GM12878 (cell line): Measurements from ENCODE around the gene SLC37A3. TPM values are rescaled to one million over a fixed set of nuclear protein-coding genes. Genes with fewer than 3 reads are reported as not detected.

Source experiments
- ATAC-seq: fragments of 200-7000 bp; cut with Tn5 transposase; 3 replicates; pipeline ENCODE4 v1.9.1; 2020; ENCODE audit warnings: mild to moderate bottlenecking, moderate library complexity
- BruUV-seq: library from RNA; stranded (reverse); fragments of 400-500 nt; replicated peaks from 2 replicates; lab custom pipeline; 2021; lab: Mats Ljungman, UMichigan
- CTCF ChIA-PET: fragments of 300-600 bp; sonication (Branson Sonifier 250); formaldehyde crosslinking; extraction: SDS; loops from one replicate; lab custom pipeline; 2021; ENCODE audit warnings: inconsistent platforms; lab: Yijun Ruan, JAX
- POLR2A ChIA-PET: fragments of 350-600 bp; formaldehyde crosslinking; extraction: SDS; loops from one replicate; lab custom pipeline; 2021; ENCODE audit warnings: inconsistent platforms; lab: Charles Lee
- RAD21 ChIA-PET: fragments of 300-600 bp; sonication (Branson Sonifier 250); formaldehyde crosslinking; loops from one replicate; lab custom pipeline; 2023; ENCODE audit warnings: antibody characterized with exemption; ENCODE audit not compliant: unreplicated experiment; lab: Charles Lee
- SMC1A ChIA-PET: fragments of 300-600 bp; sonication (Branson Sonifier 250); formaldehyde crosslinking; loops from one replicate; lab custom pipeline; 2023; ENCODE audit not compliant: unreplicated experiment, uncharacterized antibody; lab: Charles Lee
- DNase-seq: peaks from one replicate; pipeline ENCODE4 v3.0.0-alpha.2; 2011; ENCODE audit warnings: low read depth, low spot score
- FAIRE-seq: peaks from 3 replicates; lab custom pipeline; 2011; peaks lifted over from hg19 to GRCh38; lab: Jason Lieb, UNC
- H2AFZ ChIP-seq: 2 replicates; pipeline ENCODE4 v1.6.0; 2011; ENCODE audit warnings: low read depth, low read length, control low read depth; ENCODE audit not compliant: control insufficient read depth
- H3K27ac ChIP-seq: 2 replicates; pipeline ENCODE4 v1.5.1; 2011; ENCODE audit warnings: control low read depth; ENCODE audit not compliant: control insufficient read depth, insufficient read depth
- H3K27me3 ChIP-seq, 2 experiments: replicated peaks in 1 of 2; 2 replicates each; pipeline versions ENCODE4 v1.6.0 to v1.6.1; 2011; ENCODE audit warnings: low read length in 1 of 2; ENCODE audit not compliant: control insufficient read depth in 2 of 2, insufficient read depth in 2 of 2
- H3K36me3 ChIP-seq, 2 experiments: 2 replicates each; pipeline ENCODE4 v1.5.1; 2011; ENCODE audit warnings: low read length in 1 of 2; ENCODE audit not compliant: control insufficient read depth in 2 of 2, insufficient read depth in 2 of 2
- H3K4me1 ChIP-seq: 2 replicates; pipeline ENCODE4 v1.6.1; 2011; ENCODE audit warnings: mild to moderate bottlenecking, low read length, moderate library complexity, mixed read lengths; ENCODE audit not compliant: control insufficient read depth, insufficient read depth
- H3K4me2 ChIP-seq: 2 replicates; pipeline ENCODE4 v1.6.0; 2011; ENCODE audit warnings: control low read depth; ENCODE audit not compliant: control insufficient read depth, insufficient read depth
- H3K4me3 ChIP-seq: fragments of 200-600 bp; sonication (generic); 2 replicates; pipeline ENCODE4 v1.5.1; 2016
- H3K79me2 ChIP-seq: 2 replicates; pipeline ENCODE4 v1.6.0; 2011; ENCODE audit warnings: low read length; ENCODE audit not compliant: control insufficient read depth, insufficient read depth
- H3K9ac ChIP-seq: 2 replicates; pipeline ENCODE4 v1.8.0; 2011; ENCODE audit warnings: low read length, control low read depth, mixed read lengths; ENCODE audit not compliant: control insufficient read depth, insufficient read depth
- H3K9me3 ChIP-seq: replicated peaks from 3 replicates; pipeline ENCODE4 v1.5.1; 2011; ENCODE audit warnings: mild to moderate bottlenecking, low read length; ENCODE audit not compliant: control insufficient read depth, insufficient read depth
- H4K20me1 ChIP-seq: 2 replicates; pipeline ENCODE4 v1.6.0; 2011; ENCODE audit not compliant: control insufficient read depth, insufficient read depth
- ATF7 ChIP-seq: fragments of 450-650 bp; IDR thresholded peaks from 2 replicates; pipeline ENCODE4 v1.6.1; 2016; ENCODE audit warnings: low read depth, mild to moderate bottlenecking
- BACH1 ChIP-seq: fragments of 450-650 bp; IDR thresholded peaks from 2 replicates; pipeline ENCODE4 v1.6.1; 2017; ENCODE audit warnings: mild to moderate bottlenecking, borderline replicate concordance
- CBX5 ChIP-seq: sonication (generic); IDR thresholded peaks from 2 replicates; pipeline ENCODE4 v1.6.1; 2016; ENCODE audit warnings: low read depth, moderate library complexity, mild to moderate bottlenecking, inconsistent platforms
- EZH2 ChIP-seq: IDR thresholded peaks from 2 replicates; pipeline ENCODE4 v1.6.1; 2012; ENCODE audit warnings: low read depth, mild to moderate bottlenecking, control low read depth, inconsistent platforms, low read length, borderline replicate concordance; ENCODE audit not compliant: control insufficient read depth
- LARP7 ChIP-seq: fragments of 450-650 bp; IDR thresholded peaks from 2 replicates; pipeline ENCODE4 v1.6.1; 2017; ENCODE audit warnings: mild to moderate bottlenecking
- MAX ChIP-seq: IDR thresholded peaks from 2 replicates; pipeline ENCODE4 v1.6.1; 2012; ENCODE audit warnings: low read depth, low read length, improper control_type of control experiment
- PAX8 ChIP-seq: fragments of 450-650 bp; IDR thresholded peaks from 2 replicates; pipeline ENCODE4 v1.6.1; 2017; ENCODE audit warnings: mild to moderate bottlenecking, moderate library complexity
- RELA ChIP-seq: fragments of 450-650 bp; IDR thresholded peaks from 2 replicates; pipeline ENCODE4 v1.8.0; 2014; ENCODE audit warnings: borderline replicate concordance; ENCODE audit not compliant: partially characterized antibody
- RELB ChIP-seq: fragments of 450-650 bp; IDR thresholded peaks from 2 replicates; pipeline ENCODE4 v1.6.1; 2017; ENCODE audit warnings: low read depth, mild to moderate bottlenecking, moderate library complexity
- SKIL ChIP-seq: fragments of 450-650 bp; IDR thresholded peaks from 2 replicates; pipeline ENCODE4 v1.6.1; 2017; ENCODE audit warnings: mild to moderate bottlenecking, low read depth, inconsistent platforms; ENCODE audit not compliant: poor library complexity, severe bottlenecking
- SP1 ChIP-seq: IDR thresholded peaks from one replicate; pipeline ENCODE4 v1.6.1; 2011; ENCODE audit warnings: low read depth, low read length
- SREBF1 ChIP-seq: IDR thresholded peaks from 2 replicates; pipeline ENCODE4 v1.6.1; 2012; ENCODE audit warnings: mild to moderate bottlenecking, low read length
- SUZ12 ChIP-seq: fragments of 200-600 bp; sonication (generic); IDR thresholded peaks from one replicate; pipeline ENCODE4 v1.6.1; 2018; ENCODE audit warnings: antibody characterized with exemption, mild to moderate bottlenecking; ENCODE audit not compliant: unreplicated experiment
- YY1 ChIP-seq: IDR thresholded peaks from 2 replicates; pipeline ENCODE4 v1.6.1; 2011; ENCODE audit warnings: low read depth, mild to moderate bottlenecking, low read length
- ZNF217 ChIP-seq: fragments of 450-650 bp; IDR thresholded peaks from 2 replicates; pipeline ENCODE4 v1.6.1; 2017; ENCODE audit warnings: antibody characterized with exemption, mild to moderate bottlenecking
- WGBS: methylation state at CpG from one replicate; pipeline ENCODE4 v1.1.6; 2016; ENCODE audit warnings: low lambda C conversion rate; ENCODE audit not compliant: insufficient replicate concordance, insufficient coverage; ENCODE audit errors: missing lambda C conversion rate; 5-methylcytosine and 5-hydroxymethylcytosine counted together
- in situ Hi-C: fragments of 300-500 bp; cut with MboI; formaldehyde crosslinking; loops from 9 replicates; pipeline ENCODE4 v1.14.3; 2018; ENCODE audit warnings: mixed read lengths
- intact Hi-C: fragments of 100-400 bp; cut with micrococcal nuclease; formaldehyde crosslinking; loops from one replicate; pipeline ENCODE4 v1.14.2; 2022; ENCODE audit not compliant: unreplicated experiment
- polyA plus RNA-seq, 11 experiments: library from polyadenylated mRNA; depleted of rRNA in 4 of 11; unstranded in 6 of 11; stranded (reverse) in 5 of 11; fragments of >200 nt; fragmentation: Nextera tagmentation in 4 of 11; fragmentation: Illumina TruSeq in 1 of 11; extraction: Ambion mirVana in 4 of 11; extraction: Trizol in 1 of 11; gene quantifications; 1 replicate in 1 of 11; 2 replicates in 10 of 11; pipeline versions ENCODE4 v1.2.1 to v1.2.3, GENCODE V29; 2011 to 2016; ENCODE audit warnings: inconsistent platforms in 2 of 11, missing spikeins in 2 of 11, low read depth in 1 of 11
- total RNA-seq, 4 experiments: library from RNA; depleted of rRNA in 3 of 4; stranded (reverse); fragments of >200 nt in 3 of 4; fragmentation: Illumina TruSeq in 1 of 4; extraction: Trizol in 1 of 4; gene quantifications; 2 replicates each; pipeline versions ENCODE4 v1.2.1 to v1.2.3, GENCODE V29; 2013 to 2021
- TF ChIP-seq, protein P1 (sequence below): fragments of 450-650 bp; IDR thresholded peaks from 2 replicates; pipeline ENCODE4 v1.6.1; 2016; ENCODE audit warnings: mild to moderate bottlenecking

SLC37A3 gene
- total and polyA plus RNA-seq, 10 of the 15 experiments (the other 5 are each of a cell fraction or from before 2014, with no cell fraction given), result 3.7 to 13.6 (median 11.0) TPM

GRCh38 chr7:140287988-140288387, 110.3 kb downstream of the SLC37A3 start (continued):
- TF ChIP-seq SREBF1, result no peak
- TF ChIP-seq EZH2, result no peak
- TF ChIP-seq, protein P1, sequence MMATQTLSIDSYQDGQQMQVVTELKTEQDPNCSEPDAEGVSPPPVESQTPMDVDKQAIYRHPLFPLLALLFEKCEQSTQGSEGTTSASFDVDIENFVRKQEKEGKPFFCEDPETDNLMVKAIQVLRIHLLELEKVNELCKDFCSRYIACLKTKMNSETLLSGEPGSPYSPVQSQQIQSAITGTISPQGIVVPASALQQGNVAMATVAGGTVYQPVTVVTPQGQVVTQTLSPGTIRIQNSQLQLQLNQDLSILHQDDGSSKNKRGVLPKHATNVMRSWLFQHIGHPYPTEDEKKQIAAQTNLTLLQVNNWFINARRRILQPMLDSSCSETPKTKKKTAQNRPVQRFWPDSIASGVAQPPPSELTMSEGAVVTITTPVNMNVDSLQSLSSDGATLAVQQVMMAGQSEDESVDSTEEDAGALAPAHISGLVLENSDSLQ, result no peak

- Histone ChIP-seq H3K79me2 (no peaks in the 10 kb centered on the region), H3K4me1 (no peaks in the 10 kb centered on the region), H3K4me2 (no peak overlapping the region), H3K9ac (no peak overlapping the region), H3K27ac (no peak overlapping the region), H4K20me1 (peaks cover 4% of the 10 kb centered on the region; the same call in 1 of the 2 replicates), H2AFZ (no peak overlapping the region), H3K36me3 (no peaks in the 10 kb centered on the region), H3K9me3 (no peaks in the 10 kb centered on the region; the same call in 2 of the 3 replicates), H3K27me3 (no peaks in the 10 kb centered on the region; a peak in 1 of 4 replicates), H3K4me3 (no peak overlapping the region)
- ATAC-seq, result no peak
- BruUV-seq, result no TSS peak
- no peak for DNase-seq
- FAIRE-seq, result no peak
- ChIA-PET SMC1A (no interaction called here), RAD21 (no interaction called here), CTCF (interaction anchor here (0.7 kb wide), 1 partner anchor 132 kb away, joined by 3 read pairs; no protein-coding TSS in a partner anchor), POLR2A (no interaction called here)
- TF ChIP-seq SUZ12 (no peak), SREBF1 (no peak), MAX (no peak), CBX5 (no peak), PAX8 (no peak), RELA (no peak), RELB (no peak), YY1 (no peak), ATF7 (no peak), SP1 (no peak), ZNF217 (no peak), BACH1 (no peak), SKIL (no peak), LARP7 (no peak)
- 41% methylated on average over 6 of the region's 6 CpGs for WGBS
- in situ Hi-C loops, result no loop called here
- intact Hi-C loops, result no loop called here
Observed at GRCh38 chr7:140285938-140286337, 112.4 kb downstream of the SLC37A3 start.
